Thoracic aorta (tissue), 2 donors: Measurements from ENCODE around the gene PTDSS2. TPM values are rescaled to one million over a fixed set of nuclear protein-coding genes. Genes with fewer than 3 reads are reported as not detected.

Experiments used
- ATAC-seq: fragments of 150-250 bp; one replicate; pipeline ENCODE4 v1.8.0; 2017; ENCODE audit warnings: low read depth; ENCODE audit not compliant: insufficient number of reproducible peaks, low FRiP score
- DNase-seq: peaks from one replicate; pipeline ENCODE4 v3.0.0-alpha.2; 2020; ENCODE audit warnings: low spot score
- H3K27ac ChIP-seq, 2 donors: fragments of 200-600 bp; sonication (generic); 1 replicate in 1 of 2; 2 replicates in 1 of 2; pipeline ENCODE4 v1.5.1; 2016; ENCODE audit warnings: mild to moderate bottlenecking in 2 of 2, moderate library complexity in 2 of 2
- H3K27me3 ChIP-seq: fragments of 200-600 bp; sonication (generic); replicated peaks from 2 replicates; pipeline ENCODE4 v1.6.0; 2016; ENCODE audit warnings: mild to moderate bottlenecking; ENCODE audit not compliant: insufficient read depth
- H3K36me3 ChIP-seq: fragments of 200-600 bp; sonication (generic); one replicate; pipeline ENCODE4 v1.5.1; 2016
- H3K4me1 ChIP-seq, 2 donors: fragments of 200-600 bp; sonication (generic); 1 replicate in 1 of 2; 2 replicates in 1 of 2; pipeline versions ENCODE4 v1.5.1 to v1.6.0; 2016; ENCODE audit warnings: low read depth in 2 of 2, mild to moderate bottlenecking in 1 of 2; ENCODE audit not compliant: control insufficient read depth in 1 of 2
- H3K4me3 ChIP-seq: fragments of 200-600 bp; sonication (generic); 2 replicates; pipeline ENCODE4 v1.5.1; 2016; ENCODE audit warnings: mild to moderate bottlenecking
- H3K9me3 ChIP-seq: fragments of 200-600 bp; sonication (generic); 2 replicates; pipeline ENCODE4 v1.5.1; 2016
- total RNA-seq, 2 donors: library from RNA; depleted of rRNA; stranded (reverse); fragments of >200 nt; gene quantifications; one replicate each; pipeline versions ENCODE4 v1.1.0 to v1.2.3, GENCODE V29; 2016
- TF ChIP-seq, protein P1 (sequence below): fragments of 200-600 bp; sonication (generic); IDR thresholded peaks from one replicate; pipeline ENCODE4 v1.5.1; 2019; ENCODE audit warnings: antibody characterized with exemption

The PTDSS2 gene
- total RNA-seq, 2 donors from 2014 or later: 34.0 to 34.7 TPM

DNA sequence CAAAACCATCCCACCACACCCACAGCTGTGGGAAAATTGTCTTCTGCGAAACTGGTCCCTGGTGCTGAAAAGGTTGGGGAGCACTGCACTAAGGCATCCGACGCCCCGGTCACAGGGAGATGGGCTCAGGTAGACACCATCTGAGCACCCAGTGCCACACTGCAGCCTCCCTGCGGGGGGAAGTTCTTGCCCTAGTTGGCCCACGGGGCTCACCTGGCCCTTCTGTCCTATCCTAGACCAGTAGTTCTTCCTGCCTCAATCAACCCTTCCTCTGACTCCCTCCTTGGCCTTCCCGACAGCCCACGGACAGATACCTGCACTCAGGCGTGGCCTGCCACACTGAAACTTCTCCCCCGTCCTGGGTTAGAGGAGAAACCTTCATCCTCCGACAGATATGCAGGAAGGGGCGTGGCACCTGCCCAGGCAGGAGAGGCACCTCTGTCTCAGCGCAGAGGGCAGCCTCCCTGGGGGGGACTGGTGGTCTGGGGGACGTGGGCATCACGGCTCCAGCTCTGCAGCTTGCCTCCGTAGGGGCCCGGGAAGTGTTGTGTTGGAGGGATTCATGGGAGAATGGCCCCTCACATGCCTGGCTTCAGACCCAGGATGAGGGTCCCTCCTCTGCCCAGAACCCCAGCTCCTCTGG lies 12.7 kb upstream of the PTDSS2 start:
- no peaks in the 10 kb centered on the region for H3K27me3 ChIP-seq
- ATAC-seq (no peak), DNase-seq (no peak)
- H3K4me1 ChIP-seq: no peaks in the 10 kb centered on the region
- no peaks in the 10 kb centered on the region for H3K36me3 ChIP-seq
- no peaks in the 10 kb centered on the region for H3K9me3 ChIP-seq
- H3K4me3 ChIP-seq: no peak overlapping the region
- TF ChIP-seq, protein P1, sequence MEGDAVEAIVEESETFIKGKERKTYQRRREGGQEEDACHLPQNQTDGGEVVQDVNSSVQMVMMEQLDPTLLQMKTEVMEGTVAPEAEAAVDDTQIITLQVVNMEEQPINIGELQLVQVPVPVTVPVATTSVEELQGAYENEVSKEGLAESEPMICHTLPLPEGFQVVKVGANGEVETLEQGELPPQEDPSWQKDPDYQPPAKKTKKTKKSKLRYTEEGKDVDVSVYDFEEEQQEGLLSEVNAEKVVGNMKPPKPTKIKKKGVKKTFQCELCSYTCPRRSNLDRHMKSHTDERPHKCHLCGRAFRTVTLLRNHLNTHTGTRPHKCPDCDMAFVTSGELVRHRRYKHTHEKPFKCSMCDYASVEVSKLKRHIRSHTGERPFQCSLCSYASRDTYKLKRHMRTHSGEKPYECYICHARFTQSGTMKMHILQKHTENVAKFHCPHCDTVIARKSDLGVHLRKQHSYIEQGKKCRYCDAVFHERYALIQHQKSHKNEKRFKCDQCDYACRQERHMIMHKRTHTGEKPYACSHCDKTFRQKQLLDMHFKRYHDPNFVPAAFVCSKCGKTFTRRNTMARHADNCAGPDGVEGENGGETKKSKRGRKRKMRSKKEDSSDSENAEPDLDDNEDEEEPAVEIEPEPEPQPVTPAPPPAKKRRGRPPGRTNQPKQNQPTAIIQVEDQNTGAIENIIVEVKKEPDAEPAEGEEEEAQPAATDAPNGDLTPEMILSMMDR: no peak
- no peak overlapping the region for H3K27ac ChIP-seq

DNA sequence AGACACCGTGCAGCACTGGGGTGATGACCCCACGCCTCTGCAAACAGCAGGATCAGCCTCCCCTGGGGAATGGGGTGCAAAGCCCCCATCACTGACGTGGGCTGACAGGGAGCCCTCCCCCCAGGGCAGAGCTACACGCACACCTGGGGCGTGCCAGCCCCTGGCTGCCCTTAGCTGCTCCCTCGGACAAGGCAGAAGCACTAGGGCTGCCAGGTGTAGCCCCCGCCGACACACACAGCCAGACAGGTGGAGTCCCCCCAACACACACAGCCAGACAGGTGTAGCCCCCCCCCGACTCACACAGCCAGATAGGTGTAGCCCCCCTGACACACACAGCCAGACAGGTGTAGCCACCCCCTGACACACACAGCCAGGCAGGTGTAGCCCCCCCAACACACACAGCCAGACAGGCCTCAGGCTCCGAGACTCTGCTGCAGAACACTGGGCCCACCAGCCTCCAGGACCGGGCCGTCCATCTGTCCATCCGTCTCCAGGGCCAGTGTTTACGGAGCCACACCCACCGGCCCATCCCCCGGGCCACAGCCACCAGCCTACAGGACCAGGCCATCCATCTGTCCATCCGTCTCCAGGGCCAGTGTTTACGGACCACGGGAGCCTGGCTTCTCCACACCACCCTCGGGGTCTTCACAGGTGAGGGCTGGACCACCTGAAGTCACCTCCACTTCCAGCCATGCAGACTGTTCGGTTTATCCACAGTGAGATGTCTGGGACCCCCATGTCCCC lies 11.8 kb upstream of the PTDSS2 start:
- DNase-seq (no peak), ATAC-seq (no peak)
- Histone ChIP-seq H3K4me3 (no peak overlapping the region), H3K9me3 (no peaks in the 10 kb centered on the region), H3K36me3 (no peaks in the 10 kb centered on the region), H3K27me3 (no peaks in the 10 kb centered on the region), H3K27ac (no peak overlapping the region), H3K4me1 (no peaks in the 10 kb centered on the region)
- TF ChIP-seq, protein P1: no peak

DNA sequence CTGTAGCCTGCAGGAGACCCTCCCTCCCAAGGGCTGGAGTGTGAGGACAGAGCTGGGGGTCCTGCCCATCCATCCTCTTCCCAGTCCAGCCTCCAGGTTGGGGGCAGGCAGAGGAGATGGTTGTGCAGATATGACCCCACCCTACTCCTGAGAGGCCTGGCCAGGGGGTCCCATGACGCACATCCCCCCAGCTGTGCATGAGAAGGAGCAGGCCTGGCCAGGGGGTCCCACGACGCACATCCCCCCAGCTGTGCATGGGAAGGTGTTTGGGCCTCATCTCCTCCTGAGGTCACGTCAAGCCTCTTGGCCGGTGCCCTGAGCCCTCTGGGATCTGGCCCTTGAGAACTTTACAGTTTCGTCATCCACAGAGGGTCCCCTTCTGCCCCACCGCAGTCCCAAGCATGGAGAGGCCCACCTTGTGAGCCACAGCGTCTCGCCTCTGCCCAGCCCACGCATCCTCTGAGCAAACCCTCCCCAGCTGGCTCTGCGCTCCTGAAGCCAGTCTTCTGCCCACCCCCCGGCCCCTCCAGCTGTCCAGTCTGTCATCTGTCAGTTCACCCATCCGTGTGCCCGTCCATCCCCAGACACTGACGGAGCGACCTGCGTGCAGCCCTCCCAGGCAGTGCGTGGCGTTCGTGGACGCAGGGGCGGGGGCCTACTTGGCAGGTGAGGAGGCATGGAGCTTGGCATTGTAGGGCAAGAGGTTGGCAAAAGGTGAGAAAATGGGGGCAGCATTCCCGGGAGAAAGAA lies 10.6 kb upstream of the PTDSS2 start:
- ATAC-seq: no peak
- TF ChIP-seq, protein P1: no peak

DNA sequence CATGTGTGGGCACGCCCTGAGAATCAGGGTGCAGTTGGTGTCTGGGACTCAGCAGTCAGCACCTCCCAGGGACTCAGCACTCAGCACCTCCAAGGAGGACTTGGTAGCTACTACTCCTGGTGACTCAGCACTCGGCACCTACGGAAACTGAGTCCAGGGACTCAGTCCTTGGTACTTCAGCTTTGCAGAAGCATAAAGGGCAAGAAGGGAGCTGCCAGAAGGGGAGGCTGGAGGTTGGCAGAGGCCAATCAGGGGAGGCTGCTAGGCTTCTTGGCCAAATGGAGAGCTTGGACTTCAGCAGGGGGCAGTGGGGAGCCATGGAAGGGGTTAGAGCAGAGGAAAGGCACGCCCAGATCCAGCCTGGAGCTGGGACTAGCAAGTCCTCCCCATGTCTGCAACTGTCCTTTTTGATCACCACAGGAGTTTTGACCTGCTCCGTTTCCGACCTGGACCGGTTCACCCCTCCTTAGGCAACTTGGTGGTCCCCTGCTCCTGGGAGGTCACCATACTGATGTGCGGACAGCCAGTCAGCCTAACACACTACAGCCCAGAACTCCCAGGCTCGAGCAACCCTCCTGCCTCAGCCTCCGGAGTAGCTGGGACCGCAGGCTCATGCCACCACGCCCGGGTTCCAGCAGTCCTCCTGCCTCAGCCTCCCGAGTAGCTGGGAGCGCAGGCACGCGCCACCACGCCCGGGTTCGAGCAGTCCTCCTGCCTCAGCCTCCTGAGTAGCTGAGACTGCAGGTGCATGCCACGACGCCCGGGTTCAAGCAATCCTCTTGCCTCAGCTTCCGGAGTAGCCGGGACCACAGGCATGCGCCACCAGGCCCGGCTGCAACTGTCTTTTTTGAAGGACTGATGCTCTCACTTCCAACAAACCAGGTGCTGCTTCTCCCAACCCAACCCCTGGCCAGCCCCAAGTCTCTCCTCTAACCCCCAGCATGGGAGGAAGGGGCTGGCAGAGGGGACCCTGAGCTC lies 9.7 kb upstream of the PTDSS2 start:
- TF ChIP-seq, protein P1: no peak
- no peak overlapping the region for H3K4me3 ChIP-seq
- no peak overlapping the region for H3K27ac ChIP-seq
- DNase-seq: no peak
- H3K36me3 ChIP-seq: no peaks in the 10 kb centered on the region
- no peaks in the 10 kb centered on the region for H3K4me1 ChIP-seq
- no peak for ATAC-seq
- H3K27me3 ChIP-seq: no peaks in the 10 kb centered on the region
- no peaks in the 10 kb centered on the region for H3K9me3 ChIP-seq

More for the DNA sequence above, 10.6 kb upstream of the PTDSS2 start:
- H3K9me3 ChIP-seq: no peaks in the 10 kb centered on the region
- DNase-seq: no peak
- H3K27me3 ChIP-seq: no peaks in the 10 kb centered on the region
- H3K27ac ChIP-seq: no peak overlapping the region
- H3K4me3 ChIP-seq: no peak overlapping the region
- no peaks in the 10 kb centered on the region for H3K36me3 ChIP-seq
- no peaks in the 10 kb centered on the region for H3K4me1 ChIP-seq
